Measurements from ENCODE around the gene SLC35D2.

Gene SLC35D2

DNA sequence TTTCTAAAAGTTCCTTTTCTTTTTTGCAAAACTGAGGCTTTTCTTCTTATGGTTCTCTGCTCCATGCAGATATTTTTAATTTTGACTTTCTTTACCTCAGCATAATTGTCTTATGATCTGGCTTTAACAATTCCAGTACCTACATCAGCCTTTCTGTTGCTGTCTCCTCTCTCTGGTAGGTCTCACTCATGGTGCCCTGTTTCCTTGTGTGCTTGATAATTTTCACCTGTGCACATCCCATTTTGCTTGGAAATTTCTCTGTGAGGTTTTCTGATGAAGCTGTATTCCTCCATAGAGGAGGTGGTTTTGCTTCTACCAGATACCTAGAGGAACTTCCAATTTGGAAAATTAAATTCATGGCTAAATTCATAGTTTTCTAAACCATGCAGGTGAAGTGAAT lies 79.3 kb downstream of the SLC35D2 start:
- no peak for DNase-seq

DNA sequence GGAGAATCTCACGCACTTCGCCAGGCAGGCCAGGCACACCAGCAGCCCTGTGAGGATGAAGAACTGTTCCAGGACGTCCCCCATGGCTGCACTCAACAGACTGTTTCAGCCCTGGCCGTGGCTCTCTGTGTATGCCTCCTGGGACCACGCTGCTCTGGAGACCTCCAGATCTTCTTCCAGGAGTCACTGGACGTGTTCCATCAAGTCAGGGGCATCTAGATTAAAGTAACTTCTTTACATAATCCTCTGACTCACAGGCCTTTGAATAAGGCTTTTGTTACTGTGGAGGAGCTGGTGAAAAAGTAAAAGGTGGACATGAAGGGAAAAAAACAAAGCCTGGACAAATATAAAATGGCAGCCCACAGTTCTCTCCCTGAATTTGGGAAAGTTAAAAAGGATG lies 81.5 kb downstream of the SLC35D2 start, which contains the start of gene HSD17B3:
HSD17B3 (minus strand) TSS at position 156 of the 400 bp plus-strand sequence; CDS start at position 84, 72 bp downstream.
- DNase-seq = no peak

DNA sequence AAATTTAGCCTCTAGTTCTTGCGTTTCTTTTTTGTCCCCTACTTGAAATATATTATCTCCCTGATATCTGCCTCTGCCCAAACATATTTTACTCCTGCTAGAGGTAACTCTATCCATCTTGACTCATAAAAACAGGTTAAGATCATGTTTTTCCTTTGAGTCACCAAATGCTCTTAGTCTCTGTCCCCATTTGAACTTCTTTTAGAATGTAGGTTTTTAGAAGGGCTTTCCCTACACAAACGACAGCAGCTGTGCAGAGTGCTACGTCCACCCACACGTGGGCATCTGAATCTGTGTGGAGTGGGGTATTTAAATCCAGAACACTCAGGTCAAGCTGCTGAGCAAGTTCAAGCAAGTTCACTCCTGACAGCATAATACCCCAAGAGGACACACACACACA lies 83.7 kb downstream of the SLC35D2 start:
- DNase-seq = no peak

DNA sequence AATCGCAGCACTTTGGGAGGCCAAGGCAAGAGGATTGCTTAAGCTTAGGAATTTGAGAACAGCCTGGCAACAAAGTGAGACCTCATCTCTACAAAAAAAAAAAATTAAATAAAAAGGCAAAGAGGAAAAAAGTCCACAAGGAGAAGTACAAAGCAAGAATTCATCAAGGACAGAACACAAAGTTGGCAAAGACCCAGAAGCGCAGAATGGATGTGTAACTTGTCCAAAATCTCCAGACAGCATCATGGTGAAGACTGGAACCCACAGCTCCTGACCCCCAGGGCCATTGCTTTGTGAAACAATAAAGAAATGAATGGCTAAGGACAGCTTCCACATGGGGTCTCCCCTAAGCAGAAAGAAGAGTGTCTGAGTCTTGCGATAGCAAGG lies 89.4 kb downstream of the SLC35D2 start:
- DNase-seq = no peak

DNA sequence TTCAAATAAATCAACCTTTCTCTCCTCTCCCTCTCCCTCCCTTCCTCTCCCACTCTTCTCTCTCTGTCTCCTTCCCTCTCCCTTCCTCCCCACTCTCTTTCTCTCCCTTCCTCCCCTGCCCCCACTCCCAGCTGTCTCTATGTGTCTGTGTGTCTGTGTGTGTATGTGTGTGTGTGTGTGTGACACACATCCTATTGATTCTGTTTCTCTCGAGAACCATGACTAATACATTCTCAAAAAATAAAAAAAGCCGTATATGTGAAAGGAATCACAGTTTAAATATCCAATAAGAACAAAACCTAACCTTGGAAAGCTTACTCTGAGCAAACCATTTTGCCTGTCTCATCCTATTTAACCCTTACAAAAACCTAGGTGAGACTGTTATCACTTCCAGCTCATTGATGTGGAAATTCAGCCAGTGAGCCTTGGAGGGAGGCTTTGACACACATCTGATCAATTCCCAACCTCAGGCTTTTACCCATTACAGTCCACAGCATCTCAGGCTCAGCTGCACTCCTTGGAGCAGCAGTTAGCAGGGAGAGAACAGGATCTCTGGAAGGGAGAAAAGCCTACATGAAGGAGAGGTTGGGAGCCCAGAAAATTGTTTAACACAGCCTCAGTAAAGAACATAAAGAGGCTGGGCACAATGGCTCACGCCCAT lies 89.9 kb downstream of the SLC35D2 start:
- no peak for DNase-seq

DNA sequence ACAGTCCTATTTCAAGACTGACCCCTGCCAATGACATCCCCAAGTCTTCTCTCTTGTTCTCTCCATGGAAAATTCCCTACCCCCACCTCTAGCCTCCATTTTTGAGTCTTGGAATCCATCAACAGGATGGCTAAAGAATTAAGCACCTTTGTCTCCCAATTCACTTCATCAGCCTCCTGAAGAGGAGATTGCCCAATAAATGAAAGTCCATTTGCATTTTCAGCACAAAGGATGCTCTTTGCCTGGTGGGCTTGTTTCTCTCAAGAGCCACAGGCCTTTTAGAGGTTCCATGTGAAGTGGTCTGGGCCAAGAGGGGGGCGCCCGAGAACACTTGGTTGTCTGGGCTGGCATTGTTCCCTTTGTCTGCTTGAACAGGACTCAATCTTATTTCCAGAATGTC lies 94.1 kb downstream of the SLC35D2 start:
- DNase-seq = no peak

DNA sequence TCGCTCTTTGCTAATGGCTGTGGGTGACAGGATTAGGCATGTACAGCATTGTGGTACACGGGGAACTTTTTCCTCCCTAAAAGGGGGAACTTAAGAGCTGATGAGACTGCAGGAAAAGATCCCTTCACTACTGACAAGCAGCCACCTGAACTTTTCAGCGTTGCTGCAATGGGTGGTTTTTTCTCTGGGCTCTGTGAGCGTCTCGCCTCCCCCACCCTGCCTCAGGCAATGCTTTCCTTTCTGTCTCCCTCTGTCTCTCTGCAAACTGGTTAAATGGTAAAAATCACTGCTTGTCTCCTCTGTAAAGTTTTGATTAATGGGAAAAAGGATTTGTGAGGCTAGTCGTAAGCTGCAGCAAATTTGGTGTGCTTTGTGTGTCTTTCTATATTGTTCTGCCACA lies 101.9 kb downstream of the SLC35D2 start:
- no peak for DNase-seq

DNA sequence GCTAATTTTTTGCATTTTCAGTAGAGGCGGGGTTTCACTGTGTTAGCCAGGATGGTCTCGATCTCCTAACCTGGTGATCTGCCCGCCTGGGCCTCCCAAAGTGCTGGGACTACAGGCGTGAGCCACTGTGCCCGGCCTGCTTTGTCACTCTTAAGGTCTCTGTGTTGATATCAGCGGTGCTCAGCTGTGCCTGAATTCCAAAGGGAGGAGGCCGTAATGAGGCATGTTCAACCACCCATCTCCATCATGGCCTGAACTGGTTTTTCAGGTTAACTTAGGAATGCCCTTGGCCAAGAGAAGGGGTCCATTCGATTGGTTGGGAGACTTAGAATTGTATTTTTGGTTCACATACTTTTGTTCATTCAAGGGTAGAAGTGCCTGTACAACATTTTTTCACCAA lies 103.6 kb downstream of the SLC35D2 start:
- DNase-seq = no peak

DNA sequence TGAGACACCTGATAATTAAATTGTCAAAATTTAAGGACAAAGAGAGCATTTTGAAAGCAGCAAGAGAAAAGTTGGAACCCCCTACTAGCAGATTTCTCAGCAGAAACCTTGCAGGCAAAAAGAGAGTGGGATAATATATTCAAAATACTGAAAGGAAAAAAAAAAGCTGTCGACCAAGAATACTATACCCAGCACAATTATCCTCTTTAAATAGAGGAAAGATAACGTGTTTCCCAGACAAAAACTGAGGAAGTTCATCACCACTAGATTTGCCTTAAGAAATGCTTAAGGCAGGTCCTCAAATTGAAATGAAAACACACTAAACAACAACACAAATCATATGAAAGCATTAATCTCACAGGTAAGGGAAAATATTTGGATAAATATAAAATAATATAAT lies 108.6 kb downstream of the SLC35D2 start:
- no peak for DNase-seq
